Measurements from ENCODE around the gene IRF1. TPM values are rescaled to one million over a fixed set of nuclear protein-coding genes. Genes with fewer than 3 reads are reported as not detected.

The IRF1 gene
- total RNA-seq, 1 experiment from 2014 or later = 30.1 TPM

GRCh38 chr5:132488590-132488989, 2.0 kb downstream of the IRF1 start:
- no peaks in the 10 kb centered on the region for H3K27me3 ChIP-seq (ENCODE audit: insufficient read depth, low read length)
- H3K4me2 ChIP-seq (ENCODE audit: low read length) = no peak overlapping the region
- H2AFZ ChIP-seq (ENCODE audit: low read depth, low read length, poor library complexity, severe bottlenecking) = no peak overlapping the region
- intact Hi-C loops (cut with micrococcal nuclease) = no loop called here
- no peak for ATAC-seq
- peaks cover 26% of the 10 kb centered on the region for H3K79me2 ChIP-seq (ENCODE audit: insufficient read depth, low read length)
- H3K27ac ChIP-seq (ENCODE audit: low read depth, low read length) = no peak overlapping the region
- no TSS peak for BruUV-seq (replicated peaks)
- H4K20me1 ChIP-seq (ENCODE audit: insufficient read depth) = no peaks in the 10 kb centered on the region
- no peaks in the 10 kb centered on the region for H3K9me2 ChIP-seq (ENCODE audit: insufficient read depth)
- no peak for DNase-seq (ENCODE audit: low read depth, low spot score)
- H3K36me3 ChIP-seq (ENCODE audit: control insufficient read depth in 1 of 2, insufficient read depth in 2 of 2, low read length in 2 of 2) = peaks cover 19 to 36% of the 10 kb centered on the region in 2 experiments
- no peak overlapping the region for H3K9ac ChIP-seq (ENCODE audit: low read length)
- TF ChIP-seq, protein P1, sequence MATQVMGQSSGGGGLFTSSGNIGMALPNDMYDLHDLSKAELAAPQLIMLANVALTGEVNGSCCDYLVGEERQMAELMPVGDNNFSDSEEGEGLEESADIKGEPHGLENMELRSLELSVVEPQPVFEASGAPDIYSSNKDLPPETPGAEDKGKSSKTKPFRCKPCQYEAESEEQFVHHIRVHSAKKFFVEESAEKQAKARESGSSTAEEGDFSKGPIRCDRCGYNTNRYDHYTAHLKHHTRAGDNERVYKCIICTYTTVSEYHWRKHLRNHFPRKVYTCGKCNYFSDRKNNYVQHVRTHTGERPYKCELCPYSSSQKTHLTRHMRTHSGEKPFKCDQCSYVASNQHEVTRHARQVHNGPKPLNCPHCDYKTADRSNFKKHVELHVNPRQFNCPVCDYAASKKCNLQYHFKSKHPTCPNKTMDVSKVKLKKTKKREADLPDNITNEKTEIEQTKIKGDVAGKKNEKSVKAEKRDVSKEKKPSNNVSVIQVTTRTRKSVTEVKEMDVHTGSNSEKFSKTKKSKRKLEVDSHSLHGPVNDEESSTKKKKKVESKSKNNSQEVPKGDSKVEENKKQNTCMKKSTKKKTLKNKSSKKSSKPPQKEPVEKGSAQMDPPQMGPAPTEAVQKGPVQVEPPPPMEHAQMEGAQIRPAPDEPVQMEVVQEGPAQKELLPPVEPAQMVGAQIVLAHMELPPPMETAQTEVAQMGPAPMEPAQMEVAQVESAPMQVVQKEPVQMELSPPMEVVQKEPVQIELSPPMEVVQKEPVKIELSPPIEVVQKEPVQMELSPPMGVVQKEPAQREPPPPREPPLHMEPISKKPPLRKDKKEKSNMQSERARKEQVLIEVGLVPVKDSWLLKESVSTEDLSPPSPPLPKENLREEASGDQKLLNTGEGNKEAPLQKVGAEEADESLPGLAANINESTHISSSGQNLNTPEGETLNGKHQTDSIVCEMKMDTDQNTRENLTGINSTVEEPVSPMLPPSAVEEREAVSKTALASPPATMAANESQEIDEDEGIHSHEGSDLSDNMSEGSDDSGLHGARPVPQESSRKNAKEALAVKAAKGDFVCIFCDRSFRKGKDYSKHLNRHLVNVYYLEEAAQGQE (IDR thresholded peaks at IDR 0.05; ENCODE audit: low read depth) = no peak
- no peak for TF ChIP-seq YY1 (IDR thresholded peaks at IDR 0.05; ENCODE audit: extremely low read depth, insufficient replicate concordance, low read depth, low read length)
- TF ChIP-seq EZH2 (IDR thresholded peaks at IDR 0.05) = no peak
- TF ChIP-seq POLR2AphosphoS5 (IDR thresholded peaks at IDR 0.05; ENCODE audit: low read depth, low read length) = no peak
- TF ChIP-seq SRF (IDR thresholded peaks at IDR 0.05; ENCODE audit: low read depth) = no peak
- no peak for TF ChIP-seq ZNF274 (IDR thresholded peaks at IDR 0.05; ENCODE audit: low read depth, low read length)
- no peak for TF ChIP-seq JUND (IDR thresholded peaks at IDR 0.05)
- TF ChIP-seq RAD21 (IDR thresholded peaks at IDR 0.05; ENCODE audit: low read depth) = no peak
- no peaks in the 10 kb centered on the region for H3K9me3 ChIP-seq (ENCODE audit: control insufficient read depth in 1 of 2, insufficient read depth in 1 of 2, low read depth in 1 of 2, low read length in 2 of 2)
- H3K4me1 ChIP-seq (ENCODE audit: control insufficient read depth in 1 of 2, insufficient read depth in 2 of 2, low read length in 2 of 2) = peaks cover 13 to 26% of the 10 kb centered on the region in 2 experiments; a peak in 3 of 4 replicates
- no peak overlapping the region for H3K4me3 ChIP-seq (replicated peaks in 1 of 2; ENCODE audit: low read depth in 1 of 2, low read length in 2 of 2)
- ChIA-PET POLR2A (interaction anchor here (1.4 kb wide), 1 partner anchor 9 kb away, joined by 4 read pairs; no protein-coding TSS in a partner anchor), CTCF (no interaction called here), RAD21 (ENCODE audit: low non-redundant PET in 1 of 2, low total read pairs in 2 of 2, uncharacterized antibody in 2 of 2, unreplicated experiment in 2 of 2) (no interaction called here)

Measured in HCT116 (cell line).